ENCODE results near the gene CNN3. TPM values are rescaled to one million over a fixed set of nuclear protein-coding genes. Genes with fewer than 3 reads are reported as not detected.

The CNN3 gene
- total RNA-seq, 2 donors from 2014 or later, result 82.2 to 124 TPM

GRCh38 chr1:94864821-94865220 lies 62.1 kb downstream of the CNN3 start:
- TF ChIP-seq CTCF (IDR thresholded peaks at IDR 0.05), result no peak
- H3K36me3 ChIP-seq, result no peaks in the 10 kb centered on the region
- no peaks in the 10 kb centered on the region for H3K27me3 ChIP-seq
- peak overlapping the region; percentile 79 to 89 for H3K27ac ChIP-seq
- DNase-seq (ENCODE audit: low spot score), result no peak
- H3K4me1 ChIP-seq, result peaks cover 0 to 42% of the 10 kb centered on the region in 2 donors
- no peak overlapping the region for H3K4me3 ChIP-seq
- no peaks in the 10 kb centered on the region for H3K9me3 ChIP-seq

- H3K27ac ChIP-seq, result peak overlapping the region; percentile 79 to 89
- peaks cover 0 to 49% of the 10 kb centered on the region in 2 donors for H3K4me1 ChIP-seq
- H3K9me3 ChIP-seq, result no peaks in the 10 kb centered on the region
- peak; percentile 84 for DNase-seq (ENCODE audit: low spot score)
- no peak for TF ChIP-seq CTCF (IDR thresholded peaks at IDR 0.05)
- no peaks in the 10 kb centered on the region for H3K36me3 ChIP-seq
- no peak overlapping the region for H3K4me3 ChIP-seq
- no peaks in the 10 kb centered on the region for H3K27me3 ChIP-seq
Observed at GRCh38 chr1:94863919-94864318, 63.0 kb downstream of the CNN3 start.

DNA sequence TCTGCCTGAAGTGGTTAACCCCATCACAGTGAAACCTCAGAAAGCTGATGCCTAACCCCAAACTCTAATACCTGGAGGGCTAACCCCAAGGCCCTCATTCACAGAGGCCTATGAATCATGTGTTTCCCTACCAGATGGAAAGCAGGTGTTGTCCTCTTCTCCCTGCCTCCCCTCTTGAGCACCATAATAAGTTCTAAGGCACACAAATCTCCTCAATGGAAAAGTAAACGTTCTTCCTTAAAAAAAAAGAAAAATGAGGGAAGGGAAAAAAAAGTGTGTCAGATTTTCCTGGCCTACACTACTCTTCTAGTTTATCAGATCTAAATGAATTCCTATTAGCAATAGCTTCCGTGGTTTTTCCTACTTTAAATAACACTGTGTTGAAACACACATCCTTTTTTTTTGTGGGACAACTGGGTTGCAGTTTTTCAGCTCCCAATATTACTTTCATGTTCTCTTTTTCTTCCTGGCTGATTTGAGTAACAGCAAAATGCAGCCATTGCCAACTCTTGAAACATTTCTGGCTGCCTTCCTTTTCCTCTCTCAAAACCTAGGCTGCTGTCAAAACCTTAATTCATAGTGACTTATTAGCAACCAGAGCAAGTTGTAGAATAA lies 63.5 kb downstream of the CNN3 start:
- peak overlapping the region; percentile 79 to 89 for H3K27ac ChIP-seq
- H3K4me1 ChIP-seq, result peaks cover 0 to 51% of the 10 kb centered on the region in 2 donors
- DNase-seq (ENCODE audit: low spot score), result no peak
- H3K27me3 ChIP-seq, result no peaks in the 10 kb centered on the region
- no peaks in the 10 kb centered on the region for H3K36me3 ChIP-seq
- no peak overlapping the region for H3K4me3 ChIP-seq
- no peaks in the 10 kb centered on the region for H3K9me3 ChIP-seq
- no peak for TF ChIP-seq CTCF (IDR thresholded peaks at IDR 0.05)

DNA sequence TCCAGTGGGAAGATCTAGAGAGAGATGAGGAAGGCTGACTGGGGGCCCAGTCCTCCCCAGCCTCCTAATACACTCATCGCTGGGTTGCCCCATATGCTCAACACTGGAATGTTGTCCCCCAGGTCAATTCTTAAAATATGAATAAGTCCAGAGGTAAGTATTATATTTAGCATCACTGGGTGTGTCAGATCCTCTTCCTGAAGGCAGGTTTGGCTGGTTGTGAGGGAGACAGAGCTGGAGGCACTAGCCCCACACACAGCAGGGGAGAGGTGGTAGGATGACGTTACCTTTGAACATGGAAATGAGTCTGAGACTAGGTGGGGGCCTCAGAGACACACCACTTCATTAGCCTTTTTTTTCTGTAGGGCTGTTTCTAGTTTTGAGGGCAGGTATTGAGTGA lies 64.2 kb downstream of the CNN3 start:
- H3K4me1 ChIP-seq, result peaks cover 0 to 51% of the 10 kb centered on the region in 2 donors
- H3K27ac ChIP-seq, result peak overlapping the region; percentile 79 to 89
- no peaks in the 10 kb centered on the region for H3K36me3 ChIP-seq
- no peaks in the 10 kb centered on the region for H3K27me3 ChIP-seq
- no peak for DNase-seq (ENCODE audit: low spot score)
- no peak overlapping the region for H3K4me3 ChIP-seq
- no peaks in the 10 kb centered on the region for H3K9me3 ChIP-seq
- no peak for TF ChIP-seq CTCF (IDR thresholded peaks at IDR 0.05)

DNA sequence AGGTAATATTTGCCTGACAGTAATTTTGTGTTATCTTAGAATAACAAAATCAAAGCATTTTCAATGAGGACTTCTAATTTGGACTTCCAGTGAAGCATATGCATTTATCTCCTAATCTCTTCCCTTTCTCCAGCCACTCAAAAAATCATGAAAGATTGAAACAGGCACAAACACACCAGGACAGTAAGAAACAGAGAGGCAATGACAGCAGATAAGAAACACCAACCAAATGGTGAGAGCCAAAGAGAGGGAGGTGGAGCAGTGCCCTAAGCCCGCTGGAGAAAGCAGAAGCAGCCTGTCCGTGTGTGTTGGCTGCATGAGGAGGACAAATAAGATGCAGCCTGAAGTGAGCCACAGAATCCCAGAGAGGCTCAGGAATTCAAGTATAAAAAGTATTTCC lies 67.7 kb downstream of the CNN3 start:
- Histone ChIP-seq H3K27me3 (no peaks in the 10 kb centered on the region), H3K27ac (peak overlapping the region in 1 of 2 donors; percentile 32), H3K4me1 (peaks cover 0 to 40% of the 10 kb centered on the region in 2 donors), H3K36me3 (no peaks in the 10 kb centered on the region), H3K9me3 (no peaks in the 10 kb centered on the region), H3K4me3 (no peak overlapping the region)
- no peak for TF ChIP-seq CTCF (IDR thresholded peaks at IDR 0.05)
- no peak for DNase-seq (ENCODE audit: low spot score)

DNA sequence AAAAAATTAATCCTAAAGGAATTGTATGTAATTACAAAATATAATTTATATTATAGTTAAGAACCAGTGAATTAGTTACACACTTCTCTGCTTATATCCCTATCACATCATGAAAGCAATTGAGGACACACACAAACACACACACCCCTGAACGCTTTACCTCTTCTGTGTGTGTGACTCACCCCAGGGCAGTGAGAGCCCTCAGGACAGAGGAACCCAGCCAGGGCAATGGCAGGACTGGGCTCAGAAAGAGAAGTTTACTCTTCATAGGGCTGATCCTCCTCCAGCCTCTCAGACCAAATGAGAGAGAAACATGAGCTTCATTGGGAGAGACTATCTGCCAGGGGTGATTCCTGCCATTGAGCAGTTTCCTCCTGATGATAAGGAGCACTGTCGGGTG lies 68.6 kb downstream of the CNN3 start:
- Histone ChIP-seq H3K9me3 (no peaks in the 10 kb centered on the region), H3K4me3 (no peak overlapping the region), H3K27me3 (no peaks in the 10 kb centered on the region), H3K27ac (no peak overlapping the region), H3K4me1 (peaks cover 0 to 34% of the 10 kb centered on the region in 2 donors), H3K36me3 (no peaks in the 10 kb centered on the region)
- no peak for DNase-seq (ENCODE audit: low spot score)
- no peak for TF ChIP-seq CTCF (IDR thresholded peaks at IDR 0.05)
